ENCODE data around the gene ESCO1.

Gene ESCO1

GRCh38 chr18:21484851-21485636 is 115.5 kb downstream of the ESCO1 start:
- no peak for DNase-seq

- no peak for DNase-seq
Observed at GRCh38 chr18:21483051-21483450, 117.5 kb downstream of the ESCO1 start.

GRCh38 chr18:21481739-21482138 is 118.8 kb downstream of the ESCO1 start:
- no peak for DNase-seq

DNA sequence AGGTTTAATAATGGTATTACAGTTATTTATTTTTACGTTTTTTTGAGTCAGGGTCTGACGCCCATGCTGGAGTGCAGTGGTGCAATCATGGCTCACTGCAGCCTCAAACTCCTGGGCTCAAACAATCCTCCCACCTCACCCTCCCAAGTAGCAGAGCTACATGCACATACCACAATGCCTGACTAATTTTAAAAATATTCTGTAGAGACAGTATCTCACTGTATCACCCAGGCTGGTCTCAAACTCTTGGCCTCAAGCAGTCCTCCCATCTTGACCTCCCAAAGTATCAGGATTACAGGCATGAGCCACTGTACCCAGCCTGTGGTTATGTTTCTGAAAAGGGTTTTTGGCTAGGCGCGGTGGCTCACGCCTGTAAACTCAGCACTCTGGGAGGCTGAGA is 120.8 kb downstream of the ESCO1 start:
- no peak for DNase-seq
